Astrocyte of the spinal cord (primary cell): ENCODE results near the gene MVB12A.

Source experiments
- DNase-seq: peaks from one replicate; pipeline ENCODE4 v3.0.0; 2011; ENCODE audit warnings: low read depth, low spot score
- H3K4me3 ChIP-seq: 2 replicates; pipeline ENCODE4 v1.5.1; 2011; ENCODE audit warnings: low read depth, mild to moderate bottlenecking, low read length, moderate library complexity
- CTCF ChIP-seq: IDR thresholded peaks from 2 replicates; pipeline ENCODE4 v1.5.1; 2012; ENCODE audit warnings: low read depth, mild to moderate bottlenecking, low read length, inconsistent platforms
- in situ Hi-C: cut with HindIII; loops from 2 replicates; pipeline ENCODE4 v1.10.0; 2017; ENCODE audit warnings: low sequenced_read_pairs

The MVB12A gene

GRCh38 chr19:17389288-17389687 lies 30.6 kb upstream of the MVB12A start:
- in situ Hi-C loops, result no loop called here
- DNase-seq, result no peak
- H3K4me3 ChIP-seq, result no peak overlapping the region
- TF ChIP-seq CTCF, result no peak

GRCh38 chr19:17389957-17390664 lies 29.7 kb upstream of the MVB12A start:
- peak overlapping the region; percentile 59 for H3K4me3 ChIP-seq
- DNase-seq, result no peak
- TF ChIP-seq CTCF, result peak; percentile 14
- in situ Hi-C loops, result no loop called here

- in situ Hi-C loops, result no loop called here
- H3K4me3 ChIP-seq, result peak overlapping the region; percentile 59
- peak; percentile 72 for TF ChIP-seq CTCF
- peak; percentile 91 for DNase-seq
These were observed 29.0 kb upstream of the MVB12A start for GRCh38 chr19:17390665-17391370.

GRCh38 chr19:17391371-17392151 lies 28.3 kb upstream of the MVB12A start:
- in situ Hi-C loops, result no loop called here
- peak overlapping the region; percentile 24 for H3K4me3 ChIP-seq
- TF ChIP-seq CTCF, result no peak
- DNase-seq, result no peak

GRCh38 chr19:17393002-17393401 lies 26.8 kb upstream of the MVB12A start:
- in situ Hi-C loops, result no loop called here
- H3K4me3 ChIP-seq, result no peak overlapping the region
- no peak for DNase-seq
- TF ChIP-seq CTCF, result no peak

GRCh38 chr19:17393914-17394313 lies 25.9 kb upstream of the MVB12A start, which contains the start of gene CCDC194:
Gene CCDC194, minus strand, starts transcription at chr19:17394196. Its CDS starts 38 bp downstream, at chr19:17394158.
- H3K4me3 ChIP-seq, result no peak within 1 kb of the TSS
- in situ Hi-C loops, result no loop called here
- no peak for DNase-seq
- TF ChIP-seq CTCF, result no peak
